GM19468 (cell line): ENCODE results near the gene POLE.

Experiments
- ATAC-seq: cut with Tn5 transposase; IDR thresholded peaks from one replicate; pipeline ENCODE4 v1.9.1; 2021; ENCODE audit warnings: mild to moderate bottlenecking, moderate library complexity, moderate number of reproducible peaks; ENCODE audit not compliant: unreplicated experiment; ENCODE audit errors: extremely low read depth

POLE gene

DNA sequence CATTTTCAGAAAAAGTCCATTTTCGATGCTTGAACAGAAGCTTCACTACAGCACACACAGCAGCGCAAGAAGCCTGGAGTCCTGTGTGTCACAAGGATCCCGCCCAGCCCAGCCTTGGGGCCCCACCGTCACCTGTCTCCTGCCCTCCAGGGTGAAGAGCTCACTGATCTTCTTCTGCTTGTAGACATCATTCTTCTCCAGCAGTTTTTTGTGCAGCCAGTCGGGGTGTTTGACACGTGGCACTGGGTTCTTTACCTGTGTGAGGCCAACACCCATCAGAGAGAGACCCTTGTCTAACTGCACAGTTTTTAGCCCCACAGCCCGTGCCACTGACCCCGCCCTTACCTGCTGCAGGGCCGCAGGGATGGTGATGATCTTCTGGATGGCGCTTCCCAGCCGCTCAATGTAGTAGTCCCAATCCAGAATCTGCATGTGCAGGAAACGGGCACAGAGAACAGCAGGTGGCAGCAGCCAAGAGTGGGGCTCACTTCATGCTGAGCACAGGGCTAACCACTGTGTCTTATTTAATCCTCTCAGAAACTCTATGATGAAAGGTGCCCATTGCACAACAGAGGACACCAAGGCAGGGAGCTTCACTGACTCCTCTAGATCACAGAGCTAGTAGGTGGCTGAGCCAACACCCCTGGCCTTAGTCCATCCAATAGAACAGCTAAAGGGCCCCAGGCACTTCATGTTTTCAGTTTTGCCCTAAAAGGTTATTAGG is 30.0 kb downstream of the POLE start:
- ATAC-seq: no peak

DNA sequence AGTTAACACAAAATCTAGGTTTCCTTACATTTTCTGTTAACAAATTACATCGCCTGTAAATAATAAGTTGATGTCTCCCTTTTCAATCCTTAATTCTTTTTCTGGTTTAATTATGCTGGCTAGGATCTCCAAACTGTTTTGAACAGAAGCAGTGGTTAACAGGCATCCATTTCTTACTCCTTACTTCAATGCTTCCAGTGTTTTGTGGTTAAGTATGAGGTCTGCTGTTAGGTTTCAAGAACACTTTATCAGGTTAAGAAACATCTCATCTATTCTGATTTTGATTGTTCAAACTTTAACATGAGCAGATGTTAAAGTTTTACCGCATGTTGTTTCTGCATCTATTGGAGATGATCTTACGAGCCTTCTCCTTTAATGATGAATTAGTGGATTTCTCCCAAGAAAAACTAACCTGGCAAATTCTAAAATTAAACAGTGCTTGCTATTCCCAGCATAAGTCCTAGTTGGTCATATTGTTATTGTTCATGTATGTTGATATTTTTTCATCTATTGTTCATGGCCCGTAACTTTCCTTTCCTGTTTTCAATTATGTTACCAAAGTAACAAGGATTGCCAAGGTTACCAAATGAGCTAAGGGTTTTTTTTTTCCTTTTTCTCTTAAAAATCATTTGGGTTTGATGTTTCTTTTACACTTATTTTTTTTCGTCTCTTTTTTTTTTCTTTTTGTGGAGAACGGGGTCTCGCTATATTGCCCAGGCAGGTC is 33.4 kb downstream of the POLE start:
- ATAC-seq: no peak

DNA sequence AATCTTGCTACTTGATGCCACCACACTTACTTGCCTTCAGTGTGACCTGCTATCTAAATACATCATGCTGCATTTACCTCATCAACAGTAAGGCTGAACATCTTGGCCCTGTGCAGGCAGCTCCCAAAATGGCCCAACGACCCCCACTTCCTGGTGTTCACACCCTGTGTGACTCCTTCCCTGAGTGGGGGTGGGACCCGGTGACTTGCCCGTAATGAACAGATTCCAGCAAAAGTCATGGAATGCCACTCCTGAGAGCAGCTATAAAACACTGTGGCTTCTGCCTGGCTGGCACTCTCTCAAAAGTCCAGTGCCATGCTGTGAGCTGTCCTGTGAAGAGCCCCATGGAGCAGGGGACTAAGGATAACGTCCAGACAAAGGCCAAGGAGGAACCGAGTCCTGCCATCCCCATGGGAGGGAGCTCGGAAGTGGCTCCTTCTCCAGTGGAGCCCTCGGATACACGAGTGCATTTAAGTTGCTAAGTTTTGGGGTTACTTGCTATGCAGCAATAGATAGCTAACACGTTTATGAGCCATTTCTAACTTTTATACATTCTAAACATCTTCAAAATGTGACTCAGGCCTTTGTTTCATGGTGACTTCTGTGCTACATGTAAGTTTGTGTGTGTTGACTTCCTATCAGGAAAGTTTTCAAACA is 35.6 kb downstream of the POLE start:
- ATAC-seq: no peak

DNA sequence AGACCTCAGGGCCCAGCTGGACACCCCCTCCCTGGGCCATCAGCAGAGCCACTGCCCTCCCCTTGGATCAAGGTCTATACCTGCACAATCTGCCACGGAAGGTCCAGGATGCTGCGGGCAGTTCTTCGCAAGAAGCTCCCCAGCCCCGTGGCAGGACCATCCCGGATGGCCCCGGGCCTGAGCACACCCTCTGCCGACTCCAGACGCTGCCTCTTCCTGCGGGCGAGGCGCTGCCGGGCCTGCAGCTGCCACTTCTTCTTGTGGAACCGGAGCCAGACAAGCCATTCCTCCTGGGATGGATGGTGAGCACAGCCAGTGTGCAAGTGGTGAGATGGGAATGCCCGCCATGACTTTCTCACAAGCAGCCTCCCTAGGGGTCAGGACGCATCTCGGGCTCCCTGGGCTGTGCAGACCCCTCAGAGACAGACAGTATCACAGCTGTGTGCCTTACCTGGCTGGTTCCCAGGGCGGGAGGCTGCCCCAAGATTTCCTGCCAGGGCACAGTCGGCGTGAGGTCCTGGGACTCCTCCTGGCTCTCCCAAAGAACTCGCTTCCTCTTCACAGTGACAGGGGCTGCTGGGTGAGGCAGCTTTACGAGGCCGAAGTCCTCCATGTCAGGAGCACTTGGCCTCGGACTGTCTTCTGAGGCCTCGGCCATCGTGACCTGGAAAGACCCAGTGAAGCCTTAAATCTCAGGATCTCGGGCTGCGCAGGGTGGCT is 37.8 kb downstream of the POLE start:
- no peak for ATAC-seq

DNA sequence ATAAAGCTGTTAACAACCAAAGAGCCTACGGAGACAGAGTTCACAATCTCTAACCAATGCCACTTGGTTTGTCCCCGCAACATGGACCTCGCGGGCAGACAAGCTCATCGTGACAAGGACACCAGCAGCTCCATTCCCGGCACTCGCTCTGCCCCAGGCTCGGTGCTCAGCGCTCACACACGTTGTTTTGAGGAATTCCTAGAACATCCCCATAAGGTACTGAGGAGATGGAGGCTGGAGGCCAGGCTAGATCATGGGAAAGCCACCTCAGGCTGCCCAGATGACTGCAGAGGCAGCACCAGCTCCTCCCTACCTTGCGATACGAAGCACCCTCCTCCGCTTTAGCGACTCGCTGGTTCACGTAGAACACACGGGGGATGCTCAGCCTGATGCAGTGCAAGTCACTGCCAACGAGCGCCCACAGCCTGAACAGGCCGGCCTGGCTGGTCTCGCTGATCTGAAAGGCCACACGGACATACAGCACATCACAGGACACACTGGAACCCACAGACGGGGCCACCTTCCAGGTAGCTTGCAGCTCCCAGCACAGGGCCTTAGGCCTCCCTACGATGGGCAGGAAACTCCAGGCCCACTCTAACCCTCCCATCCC is 38.4 kb downstream of the POLE start:
- ATAC-seq: no peak

DNA sequence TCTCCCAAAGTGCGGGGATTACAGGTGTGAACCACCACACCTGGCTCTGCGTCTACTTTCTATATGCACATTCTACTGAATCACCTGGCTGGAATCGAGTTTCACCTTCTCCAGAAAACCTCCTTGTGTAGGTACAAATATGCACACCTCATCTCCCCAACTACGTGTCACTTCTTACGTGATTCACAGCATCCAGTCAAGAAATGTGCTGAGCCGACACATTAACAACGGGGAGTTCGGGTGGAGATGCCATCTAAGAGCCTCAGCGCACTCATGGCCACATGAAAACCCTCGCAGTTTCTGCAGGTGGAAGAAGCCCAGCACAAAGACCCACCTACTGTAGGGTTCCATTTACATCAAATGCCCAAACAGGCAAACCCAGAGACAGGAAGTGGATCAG is 39.3 kb downstream of the POLE start:
- no peak for ATAC-seq

DNA sequence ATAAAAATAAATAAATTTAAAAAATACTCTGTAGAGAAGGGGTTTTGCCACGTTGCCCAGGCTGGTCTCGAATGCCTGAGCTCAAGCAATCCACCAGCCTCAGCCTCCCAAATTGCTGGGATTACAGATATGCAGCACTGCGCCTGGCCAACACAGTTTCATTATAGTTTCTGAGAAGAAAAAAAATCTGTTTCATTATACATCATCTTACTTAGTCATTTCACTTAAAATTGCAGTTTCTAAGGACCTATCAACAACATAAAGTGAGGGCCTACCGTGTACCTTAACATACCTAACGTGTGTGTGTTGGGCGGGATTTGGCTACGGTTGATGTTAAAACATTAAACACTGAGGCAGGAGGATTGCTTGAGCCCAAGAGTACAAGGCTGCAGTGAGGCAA is 40.3 kb downstream of the POLE start:
- ATAC-seq: no peak

DNA sequence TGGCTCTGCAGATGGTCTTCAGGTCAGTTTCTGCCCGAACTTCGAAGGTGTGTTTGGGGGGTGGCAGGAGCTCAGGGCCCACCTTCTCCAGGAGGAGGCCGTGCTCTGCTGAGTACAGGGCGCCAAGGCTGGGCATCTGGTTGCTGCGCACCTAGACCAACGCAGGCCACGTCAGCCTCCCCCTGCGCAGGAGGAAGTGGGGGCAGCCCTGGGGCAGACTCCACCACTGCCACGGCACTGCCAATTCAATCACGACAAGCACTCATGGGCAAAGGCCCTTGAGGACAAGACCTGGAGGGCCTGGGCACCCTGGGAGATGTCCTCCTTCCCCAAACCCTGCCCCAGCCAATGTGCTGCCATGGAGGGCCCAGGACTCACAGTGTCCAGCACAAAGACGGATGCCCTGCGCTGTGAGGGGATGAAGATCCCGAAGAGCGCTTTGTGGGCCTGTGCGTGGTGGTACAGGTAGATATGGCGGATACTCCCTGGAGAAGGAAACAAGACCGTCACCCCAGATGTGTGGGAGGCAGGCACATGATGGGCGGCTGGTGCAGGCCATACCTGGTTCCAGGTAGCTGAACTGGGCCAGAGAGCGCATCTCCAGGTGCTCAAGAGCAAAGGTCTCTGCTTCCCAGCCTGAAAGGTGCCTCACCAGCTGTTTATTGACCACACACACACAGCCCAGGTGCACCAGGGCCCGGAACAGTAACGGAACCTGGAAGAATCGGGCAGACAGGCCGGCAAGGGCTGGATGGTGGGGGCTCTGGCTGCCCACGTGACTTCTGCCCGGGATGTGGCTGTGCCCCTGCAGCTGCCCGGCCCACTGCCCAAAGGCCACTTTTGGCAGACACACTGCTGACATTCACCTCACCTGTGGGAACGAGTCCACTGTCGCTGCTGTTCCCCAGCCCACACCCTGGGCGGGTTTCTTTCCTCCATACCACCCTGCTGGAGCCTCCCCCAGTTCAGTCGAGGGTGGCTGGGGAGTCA is 44.0 kb downstream of the POLE start:
- ATAC-seq: no peak

DNA sequence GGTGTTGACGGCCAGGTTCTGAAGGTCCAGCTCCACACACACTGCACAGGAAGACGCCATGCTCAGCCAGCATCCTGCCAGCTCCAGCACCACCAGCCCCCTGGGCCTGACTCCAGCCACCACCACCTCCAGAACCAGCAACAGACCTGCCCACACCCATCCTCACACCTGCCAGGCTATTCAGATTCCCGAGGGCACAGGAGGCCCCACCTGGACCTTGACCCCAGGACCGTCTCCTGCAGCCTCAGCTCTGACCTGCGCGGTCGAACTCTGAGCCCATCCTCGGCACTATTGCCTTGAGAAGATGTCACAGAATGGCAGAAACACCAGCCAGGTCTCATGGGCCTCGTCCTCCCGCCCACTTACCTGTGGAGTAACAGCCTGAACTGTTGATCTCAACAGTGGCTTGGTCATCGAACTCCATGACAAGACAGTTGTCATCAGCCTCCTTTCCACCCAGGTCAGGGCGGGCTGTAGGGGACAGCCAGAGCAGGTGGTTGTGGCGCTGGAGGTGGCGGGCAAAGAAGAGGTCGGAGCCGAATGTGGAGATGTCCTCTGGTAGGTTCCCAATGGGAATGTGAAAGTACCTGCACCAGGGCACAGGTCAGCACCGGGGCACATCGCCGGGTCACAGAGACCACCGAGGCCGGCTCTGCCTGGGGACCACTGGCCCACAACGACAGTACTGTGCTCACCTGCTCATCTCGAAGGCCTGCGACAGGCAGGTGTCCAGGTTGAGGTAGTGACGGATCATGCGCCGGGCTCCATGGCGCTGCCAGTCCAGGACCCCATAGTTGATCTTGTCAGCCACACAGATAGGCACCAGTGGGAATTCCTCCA is 45.1 kb downstream of the POLE start:
- no peak for ATAC-seq

DNA sequence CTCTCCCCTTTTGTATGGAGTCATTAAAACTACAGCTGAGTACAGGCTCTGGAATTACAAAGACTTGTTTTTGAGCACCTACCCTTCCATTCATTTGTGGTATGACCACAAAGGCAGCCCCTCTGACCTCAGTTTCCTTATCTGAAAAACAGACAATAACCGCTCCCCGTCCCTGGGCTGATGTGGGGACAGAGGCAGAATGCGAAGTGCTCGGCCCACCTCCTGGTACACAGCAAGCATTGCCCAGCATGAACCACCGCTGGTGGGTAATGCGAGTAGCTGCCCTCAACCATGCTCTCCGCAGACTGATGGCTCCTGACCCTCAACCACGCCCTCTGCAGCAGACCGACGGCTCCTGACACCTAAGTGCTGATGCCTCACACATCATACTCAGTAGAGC is 46.2 kb downstream of the POLE start:
- no peak for ATAC-seq

DNA sequence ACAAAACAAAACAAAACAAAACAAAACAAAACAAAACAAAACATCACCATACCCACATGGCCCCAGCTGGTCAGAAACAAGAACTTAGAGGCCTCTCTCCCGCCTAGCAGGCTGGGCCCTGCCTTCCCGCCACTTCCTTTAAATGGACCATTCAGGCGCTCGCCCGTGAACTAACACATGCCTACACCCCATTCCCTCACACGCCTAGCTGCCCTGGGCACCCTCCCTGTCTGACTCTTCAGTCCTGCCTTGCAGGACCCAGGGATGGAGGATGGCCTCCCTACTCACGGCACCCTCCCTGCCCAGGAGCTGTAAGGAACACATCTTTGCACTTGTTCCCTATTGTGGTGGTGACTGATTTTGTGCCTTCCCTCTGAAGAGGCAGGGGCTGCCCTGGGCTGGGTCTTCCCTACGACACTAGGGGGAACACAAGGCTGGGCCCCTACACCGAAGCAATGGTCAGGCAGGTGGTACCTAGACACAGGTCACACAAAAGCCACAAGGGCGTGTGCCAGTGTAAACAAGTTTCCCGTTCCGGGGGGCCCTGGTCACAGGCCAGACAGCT is 47.1 kb downstream of the POLE start:
- no peak for ATAC-seq

DNA sequence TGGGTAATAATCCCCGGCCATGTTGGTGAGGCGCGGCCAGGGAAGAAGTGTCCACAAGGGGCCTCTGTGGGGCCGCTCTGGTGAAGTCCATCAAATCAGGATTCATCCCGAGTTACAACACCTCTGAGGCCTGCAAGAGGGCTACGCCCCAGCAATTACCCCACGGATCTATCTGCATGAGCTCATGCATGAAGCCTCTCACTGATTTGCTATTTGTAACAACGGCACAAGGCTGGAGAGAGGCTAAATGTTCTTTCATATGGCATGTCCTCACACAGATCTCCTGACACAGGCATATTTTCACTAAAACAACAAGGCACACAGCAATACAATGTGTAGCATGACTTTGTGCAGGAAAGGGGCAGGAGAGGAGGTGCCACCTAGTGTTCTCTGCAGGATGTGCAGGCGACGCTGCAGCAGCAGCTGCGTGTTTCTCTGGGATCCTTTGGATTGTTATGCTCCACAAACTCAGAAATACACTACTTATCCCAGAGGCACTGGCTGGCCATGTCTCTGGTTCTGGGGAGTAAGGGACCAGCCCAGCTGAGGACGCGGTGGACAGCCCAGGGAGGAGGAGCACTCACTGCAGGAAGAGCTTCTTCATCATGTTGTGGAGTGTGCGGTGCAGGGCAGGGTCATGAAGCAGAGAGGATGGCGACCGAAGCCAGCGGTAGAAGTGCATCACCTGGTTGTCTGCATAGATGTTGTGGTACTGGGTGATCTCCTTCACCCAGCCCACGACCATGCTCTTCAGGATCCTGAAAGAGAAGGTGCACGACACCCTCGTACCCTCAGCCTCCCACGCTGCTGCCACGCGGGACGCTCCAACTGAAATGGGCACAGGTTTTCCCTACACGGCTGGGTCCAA is 48.4 kb downstream of the POLE start:
- ATAC-seq: no peak

DNA sequence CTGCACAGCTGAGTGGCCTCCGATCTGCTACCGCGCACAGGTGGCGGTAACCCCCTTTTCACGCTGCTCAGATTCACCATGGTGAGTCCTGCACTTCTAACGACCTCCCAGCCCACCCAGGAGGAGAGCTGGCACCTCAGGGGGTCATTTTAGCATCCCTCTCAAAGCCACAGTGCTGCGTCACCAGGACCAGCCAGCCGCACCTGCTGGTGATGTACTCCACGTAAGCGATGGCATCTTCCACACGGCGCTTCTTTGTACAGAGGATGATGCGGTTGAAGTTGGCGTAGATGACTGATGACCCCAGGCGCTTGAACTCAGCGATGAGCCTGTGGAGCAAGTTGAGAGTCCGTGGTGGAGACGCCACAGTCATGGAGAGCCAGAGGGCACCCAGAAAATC is 49.3 kb downstream of the POLE start:
- ATAC-seq: no peak

DNA sequence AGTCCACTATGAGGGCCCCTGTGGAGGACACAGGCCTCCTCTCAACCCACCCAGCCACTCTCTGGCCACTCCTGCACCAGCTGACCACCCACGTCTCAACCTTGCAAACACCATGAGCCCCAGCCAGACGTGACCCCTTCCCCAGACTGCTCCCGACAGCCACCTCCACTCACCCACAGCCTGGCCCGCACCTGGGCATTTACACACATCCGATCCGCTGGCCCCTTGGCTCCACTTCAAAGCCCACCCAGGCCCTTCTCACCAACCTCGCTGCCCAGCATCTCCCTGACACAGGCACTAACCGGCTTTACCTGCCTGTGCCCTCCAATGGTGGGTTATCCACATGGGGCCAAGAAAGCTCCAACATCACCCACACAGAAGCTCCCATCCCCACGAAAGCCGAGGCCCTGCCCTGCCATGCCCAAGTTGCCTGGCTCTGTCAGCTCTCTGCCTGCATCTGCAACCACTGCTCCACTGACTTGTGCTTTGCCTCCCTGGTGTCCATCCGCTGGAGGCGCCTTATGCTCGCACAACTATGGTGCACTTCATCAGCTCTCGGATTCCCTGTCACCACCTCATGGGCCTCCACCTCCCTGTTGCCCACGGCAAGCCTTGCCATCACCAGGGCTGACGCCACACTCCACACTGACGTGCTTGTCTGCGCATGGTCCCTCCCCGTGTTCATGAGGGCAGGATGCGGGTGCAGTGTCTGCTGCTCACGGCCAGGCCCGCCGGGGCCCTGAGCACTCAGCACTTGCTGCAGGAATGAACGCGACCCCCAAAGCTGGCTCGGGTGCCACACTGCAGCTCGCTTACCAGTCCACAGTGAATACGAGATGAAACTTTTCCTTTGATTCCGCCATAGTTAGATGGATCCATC is 51.8 kb downstream of the POLE start:
- ATAC-seq: no peak

DNA sequence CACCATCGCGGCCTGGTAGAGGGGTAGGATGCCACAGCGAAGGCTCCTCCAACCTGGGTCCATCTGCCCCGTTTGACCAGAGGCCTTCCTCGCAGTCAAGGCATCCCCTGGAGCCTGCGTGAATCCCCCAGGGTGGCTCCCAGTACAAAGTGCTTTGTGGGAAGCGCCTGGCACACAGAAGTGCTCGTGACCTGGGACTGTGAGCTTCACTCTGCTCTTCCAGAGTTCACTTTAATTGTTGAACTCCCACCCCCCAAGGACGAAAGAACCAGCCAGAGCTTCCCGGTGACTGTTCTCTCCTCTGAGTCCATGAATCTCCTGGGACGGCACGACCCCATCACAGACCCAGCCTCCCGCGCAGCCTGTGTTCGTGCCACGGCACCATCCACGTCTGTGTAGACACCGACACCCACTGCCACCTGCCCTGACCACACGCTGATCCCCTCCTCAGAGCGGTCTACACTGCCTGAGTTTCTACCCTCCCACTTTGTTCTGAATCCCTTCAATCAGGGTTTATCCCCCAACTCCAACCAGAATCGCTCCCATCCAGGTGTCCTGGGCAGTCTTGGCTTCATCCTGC is 52.6 kb downstream of the POLE start:
- ATAC-seq: no peak

DNA sequence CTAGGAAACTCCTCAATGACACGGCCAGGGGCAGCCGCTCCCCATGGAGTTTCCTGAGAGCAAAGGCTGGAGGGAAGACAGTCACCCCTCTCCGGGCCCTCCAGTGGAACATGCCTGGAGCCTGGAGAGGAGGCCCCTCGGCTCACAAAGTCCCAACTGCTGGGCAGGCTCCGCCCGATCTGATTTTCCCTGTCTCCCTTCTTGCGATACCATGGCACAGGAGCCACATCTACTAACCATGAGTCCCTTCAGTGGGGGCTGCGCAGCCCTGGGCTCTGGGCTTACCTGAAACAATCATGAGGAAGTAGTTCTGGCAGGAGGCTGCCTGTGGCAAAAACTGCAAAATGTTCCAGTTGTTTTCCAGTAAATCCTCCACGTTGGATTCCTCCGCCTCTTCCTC is 53.2 kb downstream of the POLE start:
- ATAC-seq: no peak
